NCI-H1105 treated with DMSO at 0.1 percent for 48 hours (cell line): Measurements from ENCODE around the gene TMEM43.

Source experiments
- DNase-seq: peaks from one replicate; lab custom pipeline; 2025; lab: John Stamatoyannopoulos, UW

The TMEM43 gene

DNA sequence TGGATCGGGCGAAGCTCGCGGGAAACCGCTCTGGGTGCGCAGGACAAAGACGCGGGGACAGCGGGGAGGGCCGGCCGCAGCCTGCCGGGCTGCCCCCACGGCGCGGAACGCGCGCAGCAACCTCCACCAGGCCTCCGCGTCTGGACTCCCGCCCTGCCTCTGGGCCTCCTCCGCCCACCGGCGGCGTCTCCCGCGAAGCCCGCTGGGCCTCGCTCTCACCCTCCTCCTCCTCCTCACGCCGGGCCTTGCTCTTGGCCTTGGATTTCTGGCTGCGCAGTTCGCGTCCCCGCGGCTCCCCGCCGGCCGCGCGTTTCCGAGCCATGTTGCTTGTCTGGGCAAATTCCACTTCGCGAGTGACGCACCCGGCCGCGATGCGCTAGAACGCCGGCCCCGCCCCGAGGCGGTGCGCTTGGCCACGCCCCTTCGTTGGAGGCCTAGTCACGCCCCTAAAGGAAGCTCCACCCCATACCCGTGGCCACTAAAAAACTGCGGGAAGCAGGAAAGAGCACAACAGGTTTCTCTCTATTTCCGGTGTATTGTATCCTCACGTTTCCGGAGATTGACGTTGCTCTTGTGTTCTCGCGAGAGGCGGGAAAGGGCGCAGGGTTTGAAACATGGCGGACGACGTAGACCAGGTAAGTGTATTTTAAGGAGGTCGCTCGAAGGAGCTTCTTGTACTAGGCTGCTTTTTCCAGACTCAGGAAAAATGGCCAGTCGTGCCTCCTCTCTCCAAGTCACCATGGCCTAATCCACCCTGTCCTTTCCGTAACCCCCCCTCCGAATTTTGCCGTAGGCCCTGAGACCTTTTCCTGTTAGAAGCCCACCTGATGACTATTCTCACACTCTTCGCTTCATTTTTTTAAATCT is 53.6 kb downstream of the TMEM43 start, which contains the start of the genes LSM3 and XPC:
LSM3 (plus strand) TSS at position 571 of the 867 bp plus-strand sequence; CDS start at position 615, 44 bp downstream.
XPC (minus strand) TSS at position 355 of the 867 bp plus-strand sequence; CDS start at position 322, 33 bp downstream.
- peak; percentile 93 for DNase-seq

DNA sequence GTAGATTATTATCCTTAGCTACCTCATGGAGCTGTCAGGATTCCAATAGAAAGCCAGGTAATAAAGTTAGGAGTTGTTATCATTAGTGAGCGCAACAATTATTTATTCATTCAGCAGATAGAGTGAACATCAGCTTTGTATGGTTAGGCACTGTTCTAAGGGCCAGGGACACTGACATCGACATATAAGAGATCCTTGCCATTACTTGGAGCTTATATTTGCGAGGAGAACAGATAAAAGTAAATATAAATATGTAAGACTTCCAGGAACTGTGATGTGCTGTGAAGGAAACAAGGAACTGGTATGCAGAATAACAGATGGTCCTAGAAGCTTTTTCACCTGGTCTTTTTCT is 54.2 kb downstream of the TMEM43 start:
- DNase-seq, result no peak

DNA sequence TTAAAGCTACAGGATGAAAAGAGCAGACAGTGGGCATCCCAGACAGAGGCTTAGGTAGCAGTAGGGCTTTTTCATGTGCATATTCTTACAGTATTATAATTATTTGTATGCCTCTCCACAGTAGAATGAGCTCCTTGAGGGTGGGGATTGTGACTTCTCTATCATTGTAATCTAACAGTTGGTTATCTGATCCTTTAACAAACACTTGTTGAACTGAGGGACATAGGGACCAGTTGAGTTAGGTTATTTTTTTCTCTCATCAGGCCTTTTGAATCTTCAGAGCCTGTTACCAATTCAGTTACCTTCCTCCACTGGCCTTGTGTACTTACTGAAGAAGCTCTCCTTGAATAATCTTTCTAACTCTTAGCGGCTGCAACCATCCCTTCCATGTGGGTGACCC is 54.9 kb downstream of the TMEM43 start:
- no peak for DNase-seq

DNA sequence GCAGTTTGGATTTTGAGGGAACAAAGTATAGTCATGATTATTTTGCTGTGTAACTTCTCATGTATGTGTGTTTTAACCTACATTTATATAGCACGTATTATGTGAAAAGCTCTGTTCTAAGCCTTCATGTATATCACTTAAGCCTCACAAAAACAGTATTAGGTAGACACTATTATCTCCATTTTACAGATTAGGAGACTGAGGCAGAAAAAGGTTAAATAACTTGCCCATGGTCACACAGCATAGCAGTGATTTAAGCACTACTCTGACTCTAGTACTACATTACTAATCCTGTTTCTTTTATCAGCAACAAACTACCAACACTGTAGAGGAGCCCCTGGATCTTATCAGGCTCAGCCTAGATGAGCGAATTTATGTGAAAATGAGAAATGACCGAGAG is 56.4 kb downstream of the TMEM43 start:
- no peak for DNase-seq

DNA sequence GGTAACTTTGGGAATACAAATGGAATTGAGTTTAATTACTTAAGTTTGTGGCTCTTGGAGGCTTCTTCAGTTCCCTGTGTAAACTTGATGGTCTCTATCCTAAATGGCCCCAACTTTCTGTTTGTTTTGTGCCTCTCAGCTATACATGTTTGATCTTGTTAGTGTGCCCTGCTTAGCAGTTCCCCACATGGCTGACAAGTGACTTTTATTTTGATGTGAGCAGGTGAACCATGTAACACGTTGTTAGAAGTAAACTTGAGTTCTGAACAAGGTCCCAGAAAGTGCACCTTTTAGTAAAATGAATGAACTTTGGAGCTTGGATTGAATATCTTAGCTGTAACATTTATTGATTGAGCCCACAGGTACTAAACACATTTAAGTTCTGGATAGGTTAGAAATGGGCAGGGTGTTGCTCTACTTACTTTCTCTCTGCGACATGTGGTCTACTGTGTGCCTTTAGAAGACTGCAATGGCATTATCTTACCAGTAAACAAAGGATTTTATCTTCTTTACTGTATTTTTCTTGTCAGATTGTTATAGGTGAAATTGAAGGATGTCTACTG is 58.2 kb downstream of the TMEM43 start:
- DNase-seq, result no peak

DNA sequence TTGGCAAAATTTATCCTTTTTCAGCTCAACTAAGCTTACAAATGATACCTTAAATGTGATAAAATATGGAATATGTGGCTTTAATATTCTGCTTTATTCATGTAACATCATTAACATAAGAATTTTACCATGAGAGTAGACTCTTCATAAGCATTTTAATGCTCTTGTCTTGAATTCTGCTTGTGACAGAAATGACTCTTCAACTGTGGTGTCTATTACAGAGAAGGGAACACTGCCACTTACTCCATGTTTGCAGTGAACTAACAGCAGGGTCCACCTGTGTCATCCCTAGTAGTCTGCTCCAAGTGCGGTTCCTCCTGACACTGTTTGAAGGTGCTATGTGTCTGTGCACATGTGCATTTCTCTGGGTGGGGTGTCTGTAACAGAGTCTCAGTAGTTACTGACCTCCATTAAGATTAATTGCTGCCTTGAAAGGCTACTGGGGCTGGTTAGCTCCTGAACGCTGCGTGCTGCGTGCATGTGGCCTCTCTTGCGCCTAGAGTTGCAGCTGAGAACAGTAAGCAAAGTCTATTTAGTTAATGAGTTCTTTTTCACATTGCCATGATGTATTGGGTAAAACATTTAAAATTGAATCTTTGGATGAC is 62.1 kb downstream of the TMEM43 start:
- no peak for DNase-seq

- no peak for DNase-seq
Measured at GRCh38 chr3:14188041-14188754, 63.3 kb downstream of the TMEM43 start.
